NCI-H2196 treated with DMSO at 0.1 percent for 48 hours (cell line): ENCODE data around the gene NSUN6.

Source experiments
- DNase-seq: peaks from one replicate; lab custom pipeline; 2025; ENCODE audit not compliant: unreplicated experiment; lab: John Stamatoyannopoulos, UW

The NSUN6 gene

GRCh38 chr10:18563003-18563726 is 88.2 kb downstream of the NSUN6 start:
- DNase-seq = no peak

GRCh38 chr10:18561861-18562551 is 89.4 kb downstream of the NSUN6 start:
- no peak for DNase-seq

DNA sequence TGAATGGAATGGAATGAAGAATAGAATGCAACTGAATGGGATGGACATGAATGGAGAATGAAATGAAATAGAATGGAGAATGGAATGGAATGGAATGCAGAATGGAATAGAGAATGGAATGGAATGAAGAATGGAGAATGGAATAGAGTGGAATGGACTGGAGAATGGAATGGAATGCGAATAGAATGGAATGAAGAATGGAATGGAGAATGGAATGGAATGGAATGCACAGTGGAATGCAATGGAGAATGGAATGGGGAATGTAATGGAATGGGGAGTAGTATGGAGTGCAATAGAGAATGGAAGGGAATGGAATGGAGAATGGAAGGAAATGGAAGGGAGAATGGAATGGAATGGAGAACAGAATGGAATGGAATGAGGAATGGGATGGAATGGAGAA is 93.4 kb downstream of the NSUN6 start:
- DNase-seq = no peak

- DNase-seq = no peak
Observed at GRCh38 chr10:18556522-18557147, 94.8 kb downstream of the NSUN6 start.

DNA sequence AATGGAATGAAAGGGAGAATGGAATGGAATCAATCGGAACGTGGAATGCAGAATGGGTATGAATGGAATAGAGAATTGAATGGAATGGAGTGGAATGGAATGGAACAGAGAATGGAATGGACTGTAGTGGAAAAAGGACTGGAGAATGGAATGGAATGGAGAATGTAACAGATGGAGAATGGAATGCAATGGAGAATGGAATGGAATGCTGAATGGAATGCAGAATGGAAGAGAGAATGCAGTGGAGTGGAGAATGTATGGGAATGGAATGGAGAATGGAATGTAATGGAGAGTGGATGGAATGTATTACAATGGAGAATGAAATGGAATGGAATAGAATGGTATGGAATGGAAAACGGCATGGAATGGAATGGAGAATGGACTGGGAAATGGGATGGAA is 96.9 kb downstream of the NSUN6 start:
- DNase-seq = no peak

DNA sequence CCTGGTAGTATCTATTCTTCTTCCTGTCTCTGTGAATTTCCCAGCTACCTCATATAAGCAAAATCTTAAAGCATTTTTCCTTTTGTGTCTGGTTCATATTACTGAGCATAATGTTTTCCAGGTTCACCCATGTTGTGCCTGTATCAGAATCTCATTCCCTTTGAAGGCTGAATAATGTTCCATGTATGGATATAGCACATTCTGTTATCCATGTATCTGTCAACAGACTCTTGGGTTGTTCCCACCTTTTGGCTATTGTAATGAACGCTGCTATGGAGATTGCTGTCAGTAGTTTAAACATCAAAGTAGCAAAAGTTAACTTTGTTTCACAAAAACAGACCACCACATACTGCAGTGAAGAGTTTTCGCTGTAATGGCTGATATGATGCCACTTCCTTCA is 99.9 kb downstream of the NSUN6 start:
- DNase-seq = no peak

GRCh38 chr10:18549105-18549504 is 102.3 kb downstream of the NSUN6 start:
- DNase-seq = no peak

- no peak for DNase-seq
Observed at GRCh38 chr10:18545621-18546305, 105.6 kb downstream of the NSUN6 start.

DNA sequence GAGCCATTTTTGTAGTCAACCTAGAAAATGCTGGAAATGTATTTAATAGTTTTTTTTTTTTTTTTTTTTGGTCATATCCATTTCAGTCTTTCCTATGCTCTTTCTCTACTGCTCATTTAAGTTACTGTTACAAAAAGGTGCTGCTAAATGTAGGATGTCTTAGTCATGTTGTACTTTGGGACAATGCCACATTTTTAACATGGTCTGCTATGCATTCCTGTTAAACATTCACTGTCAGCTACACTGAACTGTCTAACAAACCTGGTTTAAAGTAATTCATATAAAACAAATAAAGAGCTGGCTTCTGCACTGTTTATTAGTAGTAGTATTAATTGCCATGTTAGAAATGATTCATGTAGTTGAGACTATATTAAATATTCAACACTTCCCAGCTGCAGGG is 108.6 kb downstream of the NSUN6 start:
- DNase-seq = no peak

DNA sequence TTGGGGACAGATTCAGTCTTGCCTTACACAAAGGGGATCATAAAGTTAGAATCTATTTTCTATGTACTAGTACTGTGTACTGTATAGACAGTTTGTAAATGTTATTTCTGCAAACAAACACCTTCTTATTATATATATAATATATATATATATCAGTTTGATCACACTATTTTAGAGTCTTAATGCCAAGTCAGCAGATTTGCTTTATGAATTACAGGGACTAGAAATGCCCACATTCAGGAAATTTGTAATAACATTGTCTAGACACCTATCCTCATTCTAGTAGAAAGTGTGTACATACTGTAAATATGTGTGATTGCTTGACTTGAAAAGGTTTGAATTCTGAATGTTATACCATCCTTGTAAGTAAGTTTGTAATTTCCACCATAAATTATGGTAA is 111.2 kb downstream of the NSUN6 start:
- DNase-seq = no peak

DNA sequence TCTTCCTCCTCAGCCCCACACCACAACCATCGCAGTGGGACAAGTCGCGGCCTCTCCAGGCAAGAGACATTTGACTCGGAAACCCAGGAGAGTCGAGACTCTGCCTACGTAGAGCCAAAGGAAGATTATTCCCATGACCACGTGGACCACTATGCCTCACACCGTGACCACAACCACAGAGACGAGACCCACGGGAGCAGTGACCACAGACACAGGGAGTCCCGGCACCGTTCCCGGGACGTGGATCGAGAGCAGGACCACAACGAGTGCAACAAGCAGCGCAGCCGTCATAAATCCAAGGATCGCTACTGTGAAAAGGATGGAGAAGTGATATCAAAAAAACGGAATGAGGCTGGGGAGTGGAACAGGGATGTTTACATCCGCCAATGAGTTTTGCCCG is 112.1 kb downstream of the NSUN6 start:
- no peak for DNase-seq

GRCh38 chr10:18533896-18534295 is 117.5 kb downstream of the NSUN6 start:
- no peak for DNase-seq

DNA sequence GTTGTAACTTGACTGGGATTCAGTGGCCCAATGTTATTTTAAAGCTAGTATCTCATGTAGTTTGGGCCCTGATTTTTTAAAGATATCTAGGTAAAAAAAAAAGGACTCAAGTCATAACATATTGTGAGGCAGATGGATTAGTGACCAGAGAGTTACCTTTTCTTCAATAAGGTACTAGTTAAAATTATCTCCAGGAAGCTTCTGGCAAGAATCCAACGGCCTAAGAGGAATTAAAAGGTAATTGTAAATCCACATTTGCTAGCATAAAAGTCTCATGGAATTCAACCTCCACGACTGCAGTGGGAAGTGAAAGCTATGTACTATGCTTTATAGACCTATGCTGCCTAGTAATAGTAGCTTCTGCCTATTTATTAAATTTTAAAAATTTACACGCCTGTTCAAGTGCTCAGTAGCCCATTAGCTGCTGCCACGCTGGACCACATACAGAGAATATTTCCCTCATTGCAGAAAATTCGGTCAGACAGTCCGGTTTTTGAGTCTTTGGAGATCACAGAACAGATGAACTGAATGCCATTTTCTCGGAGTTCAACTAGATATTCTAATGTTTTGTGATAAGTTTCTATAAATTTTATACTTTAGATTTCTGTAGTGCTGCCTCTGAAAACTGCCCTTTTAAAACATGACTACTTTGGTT is 118.4 kb downstream of the NSUN6 start:
- no peak for DNase-seq

DNA sequence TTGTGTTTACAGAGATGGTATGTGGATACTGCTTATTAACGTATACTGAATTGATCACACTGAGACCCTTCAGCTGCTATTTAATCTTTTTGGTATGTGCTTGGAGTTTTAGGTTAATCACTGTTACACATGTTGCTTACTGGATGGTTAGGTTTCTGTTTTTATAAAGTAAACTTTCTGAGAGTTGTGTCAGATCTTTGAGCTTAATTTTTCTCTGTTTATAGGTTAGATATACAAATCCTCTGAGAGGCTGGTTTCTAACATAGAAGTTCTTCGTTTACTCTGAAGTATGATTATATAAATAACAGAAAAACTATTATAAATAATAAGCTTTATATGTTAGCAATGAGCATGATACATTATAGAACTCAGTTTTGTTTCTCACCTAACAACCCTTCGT is 123.1 kb downstream of the NSUN6 start:
- DNase-seq = no peak

- no peak for DNase-seq
Observed at GRCh38 chr10:18527687-18528086, 123.7 kb downstream of the NSUN6 start.

GRCh38 chr10:18523858-18524257 is 127.5 kb downstream of the NSUN6 start:
- DNase-seq = no peak

DNA sequence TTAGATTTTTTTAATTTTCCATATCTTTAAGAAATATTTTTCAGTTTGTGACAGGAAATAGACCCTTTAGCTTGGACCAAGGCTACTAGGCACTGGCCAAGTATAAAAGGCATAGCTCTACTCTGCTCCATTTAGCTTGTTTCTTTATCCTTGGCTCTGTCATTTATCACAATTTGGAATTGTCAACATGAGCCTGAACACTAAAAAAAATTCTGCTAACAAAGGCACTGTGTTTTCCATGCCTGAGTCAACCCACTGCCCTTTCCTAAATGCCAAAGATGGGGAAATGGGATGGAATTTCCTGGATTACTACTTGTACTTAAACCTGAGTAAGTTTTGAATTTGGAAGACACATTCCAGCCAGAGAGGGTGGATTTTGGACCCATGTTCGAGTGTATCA is 128.4 kb downstream of the NSUN6 start:
- DNase-seq = no peak

- no peak for DNase-seq
Observed at GRCh38 chr10:18516851-18517250, 134.5 kb downstream of the NSUN6 start.

DNA sequence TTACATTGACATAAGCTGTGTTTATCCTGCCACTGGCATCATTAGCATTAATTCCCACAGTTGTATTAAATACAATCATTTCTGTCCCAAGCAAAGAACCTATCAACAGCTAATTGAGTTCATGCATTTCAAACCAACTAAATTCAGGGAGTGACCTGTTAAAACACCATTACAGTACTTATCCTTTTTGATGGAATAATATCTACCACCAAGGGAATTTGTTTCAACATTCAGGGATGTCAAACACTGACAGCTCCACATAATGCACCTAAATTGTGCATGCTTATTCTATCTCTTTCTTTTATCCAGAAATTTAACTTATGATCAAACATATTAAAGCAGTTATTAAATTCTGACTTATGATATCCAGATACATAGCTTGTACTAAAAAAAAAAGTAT is 136.8 kb downstream of the NSUN6 start:
- no peak for DNase-seq

DNA sequence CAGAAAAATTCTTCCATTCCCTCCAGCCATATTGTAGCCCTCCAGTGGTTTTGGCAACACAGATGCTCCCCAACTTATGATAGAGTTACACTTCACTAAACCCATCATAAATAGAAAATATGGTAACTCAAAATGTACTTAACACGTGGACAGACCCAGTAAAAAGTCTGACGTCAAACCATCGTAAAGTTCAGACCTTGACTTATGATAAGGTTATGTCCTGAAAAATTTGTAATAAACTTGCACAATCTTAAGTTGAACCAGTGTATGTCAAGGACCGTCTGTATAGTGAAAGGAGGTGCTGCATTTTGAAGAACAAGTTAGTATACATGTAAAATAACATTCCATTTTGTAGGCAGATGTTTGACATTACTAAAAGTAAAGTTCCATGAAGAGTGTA is 142.8 kb downstream of the NSUN6 start:
- DNase-seq = no peak

DNA sequence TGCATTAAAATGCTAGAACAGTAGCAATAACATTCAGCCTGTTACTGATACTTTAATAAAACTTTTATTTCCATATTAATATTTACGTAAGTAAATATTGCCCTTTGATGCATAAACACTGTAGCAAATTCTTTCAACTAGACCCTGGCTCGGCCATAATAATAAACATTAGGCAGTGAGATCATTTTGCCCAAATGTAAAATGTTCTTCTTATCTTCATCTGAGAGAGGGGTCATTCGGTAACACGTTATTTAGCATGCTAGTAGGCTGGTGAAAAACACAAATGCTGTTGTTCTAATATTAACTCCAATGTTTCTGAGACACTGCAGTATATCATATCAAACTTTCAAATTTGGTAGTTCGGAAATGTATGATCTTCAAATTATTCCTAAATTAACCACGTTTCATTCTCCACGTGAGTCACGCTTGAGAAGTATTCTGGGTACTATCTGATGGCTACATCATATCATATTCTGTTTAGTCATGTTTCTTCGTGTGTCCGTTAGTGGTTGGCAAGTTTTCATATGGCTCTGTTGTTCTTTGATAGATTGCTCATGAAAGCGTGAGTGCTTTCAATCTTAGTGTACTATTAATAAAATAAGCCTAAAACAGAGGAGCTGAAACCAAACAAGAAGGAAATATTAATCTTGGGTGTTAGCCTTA is 145.8 kb downstream of the NSUN6 start:
- DNase-seq = no peak
